Measurements from ENCODE around the gene NOXO1. TPM values are rescaled to one million over a fixed set of nuclear protein-coding genes. Genes with fewer than 3 reads are reported as not detected.
A peak's percentile ranks its signal among the peaks of the same experiment; 100 is the strongest.

NOXO1 gene
- total and polyA plus RNA-seq, 9 of the 15 experiments (the other 6 are each of a cell fraction or from before 2014, with no cell fraction given) = not detected

- H3K9me3 ChIP-seq (replicated peaks; ENCODE audit: control insufficient read depth, insufficient read depth, low read depth, low read length) = no peaks in the 10 kb centered on the region
- H3K9ac ChIP-seq (ENCODE audit: insufficient read depth in 1 of 2, low read depth in 2 of 2, low read length in 2 of 2) = peak overlapping the region; percentile 75 to 94
- in situ Hi-C loops (cut with MboI) (no loop called here), intact Hi-C loops (cut with micrococcal nuclease) (no loop called here)
- H3K27ac ChIP-seq (ENCODE audit: extremely low read depth, low read depth, low read length) = peak overlapping the region; percentile 58; the same call in 2 of the 3 replicates
- H3K36me3 ChIP-seq (ENCODE audit: control insufficient read depth, insufficient read depth, low read length) = peaks cover 34% of the 10 kb centered on the region
- ATAC-seq = no peak
- peak overlapping the region; percentile 65 for H3K4me3 ChIP-seq
- peaks cover 8 to 52% of the 10 kb centered on the region in 2 experiments; a peak in 4 of 5 replicates for H3K4me1 ChIP-seq (replicated peaks in 1 of 2; ENCODE audit: control insufficient read depth in 2 of 2, insufficient read depth in 2 of 2, low read length in 2 of 2)
- 39% methylated on average over 13 of the region's 14 CpGs for WGBS (ENCODE audit: insufficient coverage, low coverage, missing lambda C conversion rate)
- POLR2A ChIA-PET = no interaction called here
- peaks cover 45% of the 10 kb centered on the region for H3K79me2 ChIP-seq (ENCODE audit: control insufficient read depth, insufficient read depth, low read length)
- peak overlapping the region; percentile 100 for H3K4me2 ChIP-seq (ENCODE audit: insufficient read depth, low read length)
- H2AFZ ChIP-seq (ENCODE audit: low read depth, low read length) = peak overlapping the region; percentile 96
- H4K20me1 ChIP-seq (replicated peaks; ENCODE audit: control insufficient read depth, insufficient read depth, low read length) = peaks cover 31% of the 10 kb centered on the region
- no peaks in the 10 kb centered on the region for H3K9me1 ChIP-seq (ENCODE audit: control insufficient read depth, insufficient read depth, low read length)
- no peak for DNase-seq (ENCODE audit: extremely low read depth in 1 of 4, low spot score in 3 of 4)
- no peaks in the 10 kb centered on the region for H3K27me3 ChIP-seq (ENCODE audit: control insufficient read depth in 2 of 2, insufficient read depth in 2 of 2, low read length in 2 of 2)
- FAIRE-seq = peak; percentile 35
- BruUV-seq (replicated peaks) = no TSS peak
- CTCF ChIA-PET (ENCODE audit: low intra/inter-chr PET ratio) = interaction anchor here (0.6 kb wide), 1 partner anchor 98 kb away, joined by 3 read pairs; no protein-coding TSS in a partner anchor
- TF ChIP-seq E2F5 (CRISPR knock-in tag; IDR thresholded peaks at IDR 0.05) = no peak
- TF ChIP-seq CREB1 (IDR thresholded peaks at IDR 0.05) = no peak
- TF ChIP-seq CREB1 (CRISPR knock-in tag; IDR thresholded peaks at IDR 0.05) = no peak
- TF ChIP-seq SMARCA5 (IDR thresholded peaks at IDR 0.05) = no peak
- TF ChIP-seq ZBED1 (IDR thresholded peaks at IDR 0.05) = no peak
- no peak for TF ChIP-seq GABPB1 (CRISPR knock-in tag; IDR thresholded peaks at IDR 0.05)
- TF ChIP-seq ZNF639 (CRISPR knock-in tag; conservative IDR thresholded peaks at IDR 0.05 in 1 of 2, IDR thresholded peaks at IDR 0.05 in 1 of 2) = no peak
- no peak for TF ChIP-seq GATA2 (CRISPR knock-in tag; IDR thresholded peaks at IDR 0.05)
- TF ChIP-seq HMGXB4 (CRISPR knock-in tag; IDR thresholded peaks at IDR 0.05) = 0 out of 2 replicates have a peak, but pooled peaks have one; percentile 21
- no peak for TF ChIP-seq THRA (IDR thresholded peaks at IDR 0.05)
- TF ChIP-seq, protein P1, sequence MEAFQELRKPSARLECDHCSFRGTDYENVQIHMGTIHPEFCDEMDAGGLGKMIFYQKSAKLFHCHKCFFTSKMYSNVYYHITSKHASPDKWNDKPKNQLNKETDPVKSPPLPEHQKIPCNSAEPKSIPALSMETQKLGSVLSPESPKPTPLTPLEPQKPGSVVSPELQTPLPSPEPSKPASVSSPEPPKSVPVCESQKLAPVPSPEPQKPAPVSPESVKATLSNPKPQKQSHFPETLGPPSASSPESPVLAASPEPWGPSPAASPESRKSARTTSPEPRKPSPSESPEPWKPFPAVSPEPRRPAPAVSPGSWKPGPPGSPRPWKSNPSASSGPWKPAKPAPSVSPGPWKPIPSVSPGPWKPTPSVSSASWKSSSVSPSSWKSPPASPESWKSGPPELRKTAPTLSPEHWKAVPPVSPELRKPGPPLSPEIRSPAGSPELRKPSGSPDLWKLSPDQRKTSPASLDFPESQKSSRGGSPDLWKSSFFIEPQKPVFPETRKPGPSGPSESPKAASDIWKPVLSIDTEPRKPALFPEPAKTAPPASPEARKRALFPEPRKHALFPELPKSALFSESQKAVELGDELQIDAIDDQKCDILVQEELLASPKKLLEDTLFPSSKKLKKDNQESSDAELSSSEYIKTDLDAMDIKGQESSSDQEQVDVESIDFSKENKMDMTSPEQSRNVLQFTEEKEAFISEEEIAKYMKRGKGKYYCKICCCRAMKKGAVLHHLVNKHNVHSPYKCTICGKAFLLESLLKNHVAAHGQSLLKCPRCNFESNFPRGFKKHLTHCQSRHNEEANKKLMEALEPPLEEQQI (IDR thresholded peaks at IDR 0.05) = no peak
- no peak for TF ChIP-seq MTA2 (IDR thresholded peaks at IDR 0.05; ENCODE audit: low read depth)
- no peak for TF ChIP-seq CEBPG (CRISPR knock-in tag; IDR thresholded peaks at IDR 0.05)
- no peak for TF ChIP-seq CEBPG (tag; conservative IDR thresholded peaks at IDR 0.05 in 1 of 2, IDR thresholded peaks at IDR 0.05 in 1 of 2)
Observed at GRCh38 chr16:1958715-1959268, 22.5 kb downstream of the NOXO1 start.

Measured in K562 (cell line).